ENCODE measurements around the gene MAPK8. TPM values are rescaled to one million over a fixed set of nuclear protein-coding genes. Genes with fewer than 3 reads are reported as not detected.

Gene MAPK8
- total and polyA plus RNA-seq, 4 donors: 9.1 to 142 (median 24.2) TPM

DNA sequence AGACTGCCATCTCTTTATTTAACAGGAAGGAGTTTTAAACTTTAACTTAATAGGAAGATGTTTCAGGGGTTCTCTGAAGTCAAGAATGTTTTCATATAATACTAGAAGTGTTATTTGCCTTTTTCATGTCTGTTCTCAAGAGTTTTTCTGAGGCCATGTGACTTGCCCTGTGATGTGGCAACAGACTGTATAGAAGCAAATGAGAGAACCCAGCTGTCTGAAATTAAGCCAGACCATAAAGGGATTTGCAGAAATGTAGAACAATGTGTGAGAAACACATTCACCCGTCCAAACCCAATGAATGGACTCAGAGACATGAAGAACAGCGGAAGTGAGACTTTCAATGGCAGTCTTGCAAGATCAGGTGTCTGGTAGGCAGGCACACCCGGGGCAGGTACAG, 23.8 kb downstream of the MAPK8 start:
- peaks cover 0 to 13% (median 0%) of the 10 kb centered on the region in 5 donors for H3K4me1 ChIP-seq (ENCODE audit: control insufficient read depth in 5 of 5, insufficient read depth in 5 of 5, low read length in 5 of 5)
- no peaks in the 10 kb centered on the region for H3K27me3 ChIP-seq (ENCODE audit: control insufficient read depth in 3 of 3, insufficient read depth in 3 of 3, low read length in 2 of 3)
- ATAC-seq (ENCODE audit: insufficient read depth, low FRiP score) (no peak), DNase-seq (peak in 2 of 3 donors; percentile 67 to 80)
- TF ChIP-seq, protein P1, sequence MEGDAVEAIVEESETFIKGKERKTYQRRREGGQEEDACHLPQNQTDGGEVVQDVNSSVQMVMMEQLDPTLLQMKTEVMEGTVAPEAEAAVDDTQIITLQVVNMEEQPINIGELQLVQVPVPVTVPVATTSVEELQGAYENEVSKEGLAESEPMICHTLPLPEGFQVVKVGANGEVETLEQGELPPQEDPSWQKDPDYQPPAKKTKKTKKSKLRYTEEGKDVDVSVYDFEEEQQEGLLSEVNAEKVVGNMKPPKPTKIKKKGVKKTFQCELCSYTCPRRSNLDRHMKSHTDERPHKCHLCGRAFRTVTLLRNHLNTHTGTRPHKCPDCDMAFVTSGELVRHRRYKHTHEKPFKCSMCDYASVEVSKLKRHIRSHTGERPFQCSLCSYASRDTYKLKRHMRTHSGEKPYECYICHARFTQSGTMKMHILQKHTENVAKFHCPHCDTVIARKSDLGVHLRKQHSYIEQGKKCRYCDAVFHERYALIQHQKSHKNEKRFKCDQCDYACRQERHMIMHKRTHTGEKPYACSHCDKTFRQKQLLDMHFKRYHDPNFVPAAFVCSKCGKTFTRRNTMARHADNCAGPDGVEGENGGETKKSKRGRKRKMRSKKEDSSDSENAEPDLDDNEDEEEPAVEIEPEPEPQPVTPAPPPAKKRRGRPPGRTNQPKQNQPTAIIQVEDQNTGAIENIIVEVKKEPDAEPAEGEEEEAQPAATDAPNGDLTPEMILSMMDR (IDR thresholded peaks at IDR 0.05; ENCODE audit: control extremely low read depth, extremely low read depth): no peak
- peaks cover 0 to 13% (median 3%) of the 10 kb centered on the region in 4 donors for H3K9me3 ChIP-seq (ENCODE audit: control insufficient read depth in 4 of 4, insufficient read depth in 3 of 4, low read length in 3 of 4)
- 72 to 83% methylated on average over 3 of the region's 3 CpGs for WGBS, 2 donors
- H3K4me3 ChIP-seq: no peak overlapping the region
- peaks cover 0 to 28% (median under 1%) of the 10 kb centered on the region in 4 donors for H3K36me3 ChIP-seq (ENCODE audit: control insufficient read depth in 4 of 4, insufficient read depth in 4 of 4, low read length in 4 of 4)
- no peak overlapping the region for H3K27ac ChIP-seq (ENCODE audit: low read depth in 1 of 2, low read length in 1 of 2)
- H3K9ac ChIP-seq (ENCODE audit: insufficient read depth in 1 of 2, low read length in 2 of 2): no peak overlapping the region

DNA sequence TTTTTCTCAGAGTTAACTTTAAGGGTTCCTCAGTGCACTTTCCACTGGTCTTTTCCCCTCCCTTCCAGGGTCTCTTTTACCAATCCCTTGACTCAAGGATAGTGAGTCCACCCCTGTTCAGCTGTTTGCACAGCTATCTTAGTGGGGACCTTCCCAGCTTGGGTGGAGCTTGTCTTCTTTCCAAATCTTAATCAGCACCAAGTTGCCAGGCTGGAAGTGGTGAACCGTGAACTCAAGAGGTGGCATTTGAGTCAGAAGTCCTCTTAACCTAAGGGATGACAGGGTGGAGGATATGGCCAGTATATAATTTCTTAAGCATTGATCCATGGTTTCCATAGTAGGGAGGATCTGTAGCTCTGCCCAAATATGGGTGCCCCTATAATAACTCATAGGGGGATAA, 25.0 kb downstream of the MAPK8 start:
- H3K36me3 ChIP-seq (ENCODE audit: control insufficient read depth in 4 of 4, insufficient read depth in 4 of 4, low read length in 4 of 4): peaks cover 0 to 22% (median under 1%) of the 10 kb centered on the region in 4 donors
- WGBS, 2 donors: 69 to 87% methylated on average over 1 of the region's 1 CpG
- no peaks in the 10 kb centered on the region for H3K27me3 ChIP-seq (ENCODE audit: control insufficient read depth in 3 of 3, insufficient read depth in 3 of 3, low read length in 2 of 3)
- DNase-seq (no peak), ATAC-seq (ENCODE audit: insufficient read depth, low FRiP score) (no peak)
- TF ChIP-seq, protein P1 (IDR thresholded peaks at IDR 0.05; ENCODE audit: control extremely low read depth, extremely low read depth): no peak
- H3K9me3 ChIP-seq (ENCODE audit: control insufficient read depth in 4 of 4, insufficient read depth in 3 of 4, low read length in 3 of 4): peaks cover 0 to 13% (median 3%) of the 10 kb centered on the region in 4 donors
- H3K27ac ChIP-seq (ENCODE audit: low read depth in 1 of 2, low read length in 1 of 2): peak overlapping the region in 1 of 2 donors; percentile 31
- peaks cover 0 to 13% (median 0%) of the 10 kb centered on the region in 5 donors for H3K4me1 ChIP-seq (ENCODE audit: control insufficient read depth in 5 of 5, insufficient read depth in 5 of 5, low read length in 5 of 5)
- no peak overlapping the region for H3K9ac ChIP-seq (ENCODE audit: insufficient read depth in 1 of 2, low read length in 2 of 2)
- H3K4me3 ChIP-seq: no peak overlapping the region

- Histone ChIP-seq H3K36me3 (ENCODE audit: control insufficient read depth in 4 of 4, insufficient read depth in 4 of 4, low read length in 4 of 4) (peaks cover 0 to 22% (median under 1%) of the 10 kb centered on the region in 4 donors), H3K27me3 (ENCODE audit: control insufficient read depth in 3 of 3, insufficient read depth in 3 of 3, low read length in 2 of 3) (no peaks in the 10 kb centered on the region), H3K9ac (ENCODE audit: insufficient read depth in 1 of 2, low read length in 2 of 2) (no peak overlapping the region), H3K4me1 (ENCODE audit: control insufficient read depth in 5 of 5, insufficient read depth in 5 of 5, low read length in 5 of 5) (peaks cover 0 to 13% (median 0%) of the 10 kb centered on the region in 5 donors), H3K9me3 (ENCODE audit: control insufficient read depth in 4 of 4, insufficient read depth in 3 of 4, low read length in 3 of 4) (peaks cover 0 to 13% (median 1%) of the 10 kb centered on the region in 4 donors), H3K4me3 (no peak overlapping the region), H3K27ac (ENCODE audit: low read depth in 1 of 2, low read length in 1 of 2) (no peak overlapping the region)
- no peak for ATAC-seq (ENCODE audit: insufficient read depth, low FRiP score)
- DNase-seq: no peak
- WGBS, 2 donors: 77 to 89% methylated on average over 5 of the region's 5 CpGs
- TF ChIP-seq, protein P1 (IDR thresholded peaks at IDR 0.05; ENCODE audit: control extremely low read depth, extremely low read depth): no peak
Observed at GRCh38 chr10:48332166-48332870, 25.8 kb downstream of the MAPK8 start.
